SK-N-SH (cell line): ENCODE data around the gene VEGFB.

ENCODE experiments used
- FOSL2 ChIP-seq: IDR thresholded peaks from 2 replicates; pipeline ENCODE4 v1.4.0; 2012; ENCODE audit warnings: low read depth, mild to moderate bottlenecking, moderate library complexity, borderline replicate concordance
- RAD21 ChIP-seq: IDR thresholded peaks from 2 replicates; pipeline ENCODE4 v1.6.1; 2012; ENCODE audit warnings: mild to moderate bottlenecking, low read length
- TF ChIP-seq, protein P1 (sequence below): IDR thresholded peaks from 2 replicates; pipeline ENCODE4 v1.4.0; 2012; ENCODE audit warnings: low read depth
- TF ChIP-seq, protein P2 (sequence below): fragments of 200-600 bp; sonication (generic); IDR thresholded peaks from 2 replicates; pipeline ENCODE4 v1.6.1; 2017; ENCODE audit warnings: antibody characterized with exemption, mild to moderate bottlenecking, moderate library complexity

DNA sequence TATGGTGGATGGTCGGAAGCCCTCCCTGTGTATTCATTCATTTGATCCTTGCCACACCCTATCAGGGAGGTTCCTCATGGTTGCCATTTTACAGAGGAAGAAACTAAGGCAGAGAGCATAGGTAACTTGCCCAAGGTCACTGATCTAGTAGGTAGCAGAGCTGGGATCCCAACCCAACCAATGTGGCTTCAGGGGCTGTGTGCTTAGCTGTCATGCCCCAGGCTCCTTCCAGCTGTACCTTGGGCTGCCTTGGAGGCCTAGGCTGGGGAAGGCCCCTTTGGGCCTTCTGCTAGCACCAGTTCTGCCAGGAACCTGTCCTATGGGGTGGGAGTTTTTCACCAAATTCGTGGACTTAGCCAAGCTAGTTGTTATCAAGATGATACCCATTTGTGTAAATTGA is 41.5 kb downstream of the VEGFB start:
- TF ChIP-seq, protein P1, sequence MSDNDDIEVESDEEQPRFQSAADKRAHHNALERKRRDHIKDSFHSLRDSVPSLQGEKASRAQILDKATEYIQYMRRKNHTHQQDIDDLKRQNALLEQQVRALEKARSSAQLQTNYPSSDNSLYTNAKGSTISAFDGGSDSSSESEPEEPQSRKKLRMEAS: no peak
- TF ChIP-seq RAD21: no peak
- TF ChIP-seq, protein P2, sequence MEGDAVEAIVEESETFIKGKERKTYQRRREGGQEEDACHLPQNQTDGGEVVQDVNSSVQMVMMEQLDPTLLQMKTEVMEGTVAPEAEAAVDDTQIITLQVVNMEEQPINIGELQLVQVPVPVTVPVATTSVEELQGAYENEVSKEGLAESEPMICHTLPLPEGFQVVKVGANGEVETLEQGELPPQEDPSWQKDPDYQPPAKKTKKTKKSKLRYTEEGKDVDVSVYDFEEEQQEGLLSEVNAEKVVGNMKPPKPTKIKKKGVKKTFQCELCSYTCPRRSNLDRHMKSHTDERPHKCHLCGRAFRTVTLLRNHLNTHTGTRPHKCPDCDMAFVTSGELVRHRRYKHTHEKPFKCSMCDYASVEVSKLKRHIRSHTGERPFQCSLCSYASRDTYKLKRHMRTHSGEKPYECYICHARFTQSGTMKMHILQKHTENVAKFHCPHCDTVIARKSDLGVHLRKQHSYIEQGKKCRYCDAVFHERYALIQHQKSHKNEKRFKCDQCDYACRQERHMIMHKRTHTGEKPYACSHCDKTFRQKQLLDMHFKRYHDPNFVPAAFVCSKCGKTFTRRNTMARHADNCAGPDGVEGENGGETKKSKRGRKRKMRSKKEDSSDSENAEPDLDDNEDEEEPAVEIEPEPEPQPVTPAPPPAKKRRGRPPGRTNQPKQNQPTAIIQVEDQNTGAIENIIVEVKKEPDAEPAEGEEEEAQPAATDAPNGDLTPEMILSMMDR: no peak
- no peak for TF ChIP-seq FOSL2
